ENCODE measurements around the gene AQR. TPM values are rescaled to one million over a fixed set of nuclear protein-coding genes. Genes with fewer than 3 reads are reported as not detected.

Gene AQR
- total and polyA plus RNA-seq, 3 donors from 2014 or later: 37.6 to 39.2 (median 38.5) TPM

DNA sequence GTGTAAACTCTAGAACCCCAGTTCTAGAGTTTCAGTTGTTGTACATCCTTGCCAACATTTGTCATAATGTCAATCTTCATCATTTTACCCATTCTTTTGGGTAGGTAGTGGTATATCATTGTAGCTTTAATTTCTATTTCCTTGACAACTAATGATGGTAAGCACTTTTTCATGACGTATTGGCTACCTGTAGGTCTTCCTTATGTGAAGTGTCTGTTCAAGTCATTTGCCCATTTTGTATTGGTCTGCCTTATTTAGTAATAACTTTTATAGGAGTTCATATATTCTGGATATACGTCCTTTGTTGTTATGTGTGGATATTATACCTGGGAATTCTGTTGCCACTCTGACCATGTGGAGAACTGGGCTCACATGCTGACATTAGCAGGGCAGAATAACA is 100.4 kb downstream of the AQR start:
- TF ChIP-seq POLR2A (IDR thresholded peaks at IDR 0.05) (no peak), CTCF (IDR thresholded peaks at IDR 0.05) (no peak)
- H3K27me3 ChIP-seq: no peaks in the 10 kb centered on the region
- no peak overlapping the region for H3K27ac ChIP-seq
- no peak overlapping the region for H3K4me3 ChIP-seq
- no peaks in the 10 kb centered on the region for H3K4me1 ChIP-seq
- intact Hi-C loops (cut with DNase I; ENCODE audit: low total_unique reads): no loop called here
- DNase-seq: no peak
- 91 to 95% methylated on average over 2 of the region's 2 CpGs for WGBS, 2 donors
- H3K9me3 ChIP-seq: no peaks in the 10 kb centered on the region
- no peaks in the 10 kb centered on the region for H3K36me3 ChIP-seq (ENCODE audit: low read depth, missing control alignments)

- intact Hi-C loops (cut with DNase I; ENCODE audit: low total_unique reads): no loop called here
- Histone ChIP-seq H3K27ac (no peak overlapping the region), H3K9me3 (no peaks in the 10 kb centered on the region), H3K4me3 (no peak overlapping the region), H3K4me1 (no peaks in the 10 kb centered on the region), H3K36me3 (ENCODE audit: low read depth, missing control alignments) (no peaks in the 10 kb centered on the region), H3K27me3 (no peaks in the 10 kb centered on the region)
- 96 to 100% methylated on average over 1 of the region's 1 CpG for WGBS, 2 donors
- no peak for TF ChIP-seq CTCF (IDR thresholded peaks at IDR 0.05)
- no peak for TF ChIP-seq POLR2A (IDR thresholded peaks at IDR 0.05)
- no peak for DNase-seq
Measured at GRCh38 chr15:34865531-34865930, 104.0 kb downstream of the AQR start.

- no peaks in the 10 kb centered on the region for H3K4me1 ChIP-seq
- intact Hi-C loops (cut with DNase I; ENCODE audit: low total_unique reads): no loop called here
- WGBS, 2 donors: 83 to 86% methylated on average over 4 of the region's 4 CpGs
- no peak overlapping the region for H3K27ac ChIP-seq
- no peaks in the 10 kb centered on the region for H3K36me3 ChIP-seq (ENCODE audit: low read depth, missing control alignments)
- no peak for TF ChIP-seq CTCF (IDR thresholded peaks at IDR 0.05)
- TF ChIP-seq POLR2A (IDR thresholded peaks at IDR 0.05): no peak
- no peak overlapping the region for H3K4me3 ChIP-seq
- H3K27me3 ChIP-seq: no peaks in the 10 kb centered on the region
- no peaks in the 10 kb centered on the region for H3K9me3 ChIP-seq
- DNase-seq: no peak
Measured at GRCh38 chr15:34861214-34861613, 108.3 kb downstream of the AQR start.

- Histone ChIP-seq H3K4me3 (no peak overlapping the region), H3K36me3 (ENCODE audit: low read depth, missing control alignments) (no peaks in the 10 kb centered on the region), H3K27ac (no peak overlapping the region), H3K27me3 (no peaks in the 10 kb centered on the region), H3K9me3 (no peaks in the 10 kb centered on the region), H3K4me1 (no peaks in the 10 kb centered on the region)
- no peak for DNase-seq
- no peak for TF ChIP-seq POLR2A (IDR thresholded peaks at IDR 0.05)
- intact Hi-C loops (cut with DNase I; ENCODE audit: low total_unique reads): no loop called here
Measured at GRCh38 chr15:34855893-34856292, 113.6 kb downstream of the AQR start.

DNA sequence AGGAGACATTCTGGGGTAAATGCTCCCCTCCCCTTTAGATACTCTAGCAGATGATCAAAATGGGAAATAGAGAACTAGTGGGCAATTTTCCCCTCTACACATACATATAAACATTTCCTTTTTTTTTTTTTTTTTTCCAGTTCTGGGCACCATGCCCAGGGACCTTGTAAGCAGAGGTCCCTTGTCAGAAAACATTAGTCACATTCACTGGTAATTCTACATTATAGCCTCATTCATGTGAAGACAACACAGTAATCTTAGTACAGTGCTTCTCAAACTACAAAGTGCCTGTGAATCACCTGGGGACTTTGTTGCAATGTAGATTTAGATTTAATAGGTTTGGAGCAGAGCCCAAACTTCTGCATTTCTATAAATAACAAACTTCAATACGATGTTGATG is 114.1 kb downstream of the AQR start:
- Histone ChIP-seq H3K27me3 (no peaks in the 10 kb centered on the region), H3K4me3 (no peak overlapping the region), H3K27ac (no peak overlapping the region), H3K9me3 (no peaks in the 10 kb centered on the region), H3K4me1 (no peaks in the 10 kb centered on the region), H3K36me3 (ENCODE audit: low read depth, missing control alignments) (no peaks in the 10 kb centered on the region)
- WGBS, 2 donors: 43 to 59% methylated on average over 1 of the region's 1 CpG
- TF ChIP-seq POLR2A (IDR thresholded peaks at IDR 0.05) (no peak), CTCF (IDR thresholded peaks at IDR 0.05) (no peak)
- intact Hi-C loops (cut with DNase I; ENCODE audit: low total_unique reads): no loop called here
- no peak for DNase-seq
